K562 (cell line): ENCODE results near the gene ACVR1C. TPM values are rescaled to one million over a fixed set of nuclear protein-coding genes. Genes with fewer than 3 reads are reported as not detected.
A peak's percentile ranks its signal among the peaks of the same experiment; 100 is the strongest.

Source experiments
- CEBPB ChIP-seq: fragments of 450-650 bp; IDR thresholded peaks from 2 replicates; pipeline ENCODE4 v1.6.1; 2016; ENCODE audit warnings: missing genetic modification characterization, missing compliant biosample characterization
- FOS ChIP-seq: IDR thresholded peaks from 3 replicates; pipeline ENCODE4 v1.6.1; 2011; ENCODE audit not compliant: insufficient read length; ENCODE audit errors: extremely low read depth
- JUND ChIP-seq, 2 experiments: IDR thresholded peaks; 2 replicates in 1 of 2; 3 replicates in 1 of 2; pipeline ENCODE4 v1.6.1; 2011; ENCODE audit warnings: borderline replicate concordance in 2 of 2, low read depth in 2 of 2, low read length in 2 of 2, improper control_type of control experiment in 1 of 2, missing biosample characterization in 1 of 2, missing genetic modification characterization in 1 of 2, missing genetic modification reagents in 1 of 2
- NEUROD1 ChIP-seq: fragments of 150-350 bp; IDR thresholded peaks from 2 replicates; pipeline ENCODE4 v1.6.1; 2014; ENCODE audit warnings: borderline replicate concordance, low read length, low read depth; ENCODE audit not compliant: partially characterized antibody
- POLR2AphosphoS2 ChIP-seq: IDR thresholded peaks from 2 replicates; pipeline ENCODE4 v1.6.1; 2012; ENCODE audit warnings: low read length, improper control_type of control experiment
- RBM17 ChIP-seq: fragments of 200-400 bp; formaldehyde crosslinking; IDR thresholded peaks from 2 replicates; pipeline ENCODE4 v1.6.1; 2017; ENCODE audit warnings: low read depth, mild to moderate bottlenecking, low read length, borderline replicate concordance
- TEAD1 ChIP-seq, 2 experiments: fragments of 450-650 bp in 1 of 2; sonication (generic) in 1 of 2; formaldehyde crosslinking; IDR thresholded peaks; 2 replicates each; pipeline versions ENCODE4 v1.4.0 to v1.8.0; 2020 to 2022; ENCODE audit warnings: mild to moderate bottlenecking in 2 of 2, missing genetic modification reagents in 1 of 2
- ZNF140 ChIP-seq: fragments of 250-450 bp; sonication (Bioruptor Pico); IDR thresholded peaks from 2 replicates; pipeline ENCODE4 v1.8.0; 2021; ENCODE audit warnings: moderate library complexity, mild to moderate bottlenecking, inconsistent platforms
- polyA plus RNA-seq, 8 experiments: library from polyadenylated mRNA; depleted of rRNA in 4 of 8; stranded (reverse) in 5 of 8; unstranded in 3 of 8; fragments of >200 nt; fragmentation: Nextera tagmentation in 2 of 8; fragmentation: Illumina TruSeq in 1 of 8; extraction: Ambion mirVana in 2 of 8; extraction: Trizol in 1 of 8; gene quantifications; 2 replicates each; pipeline versions ENCODE4 v1.2.1 to v1.2.3, GENCODE V29; 2011 to 2014; ENCODE audit warnings: inconsistent platforms in 1 of 8, missing spikeins in 1 of 8
- total RNA-seq, 7 experiments: library from RNA; depleted of rRNA in 6 of 7; stranded (reverse); fragments of >200 nt in 6 of 7; fragmentation: Illumina TruSeq in 2 of 7; extraction: Trizol in 2 of 7; gene quantifications; 2 replicates each; pipeline versions ENCODE4 v1.2.1 to v1.2.3, GENCODE V29; 2011 to 2021; ENCODE audit warnings: low replicate concordance in 1 of 7
- TF ChIP-seq, protein P1 (sequence below): fragments of 450-650 bp; IDR thresholded peaks from 2 replicates; pipeline ENCODE4 v1.6.1; 2018; ENCODE audit warnings: mild to moderate bottlenecking, low read depth; ENCODE audit not compliant: partially characterized antibody
- TF ChIP-seq, protein P2 (sequence below): sonication (generic); formaldehyde crosslinking; IDR thresholded peaks from 2 replicates; pipeline ENCODE4 v1.8.1; 2022; ENCODE audit warnings: missing genetic modification reagents

ACVR1C gene
- total and polyA plus RNA-seq, 9 of the 15 experiments (the other 6 are each of a cell fraction or from before 2014, with no cell fraction given) = 0.05 to 0.58 (median 0.28) TPM

DNA sequence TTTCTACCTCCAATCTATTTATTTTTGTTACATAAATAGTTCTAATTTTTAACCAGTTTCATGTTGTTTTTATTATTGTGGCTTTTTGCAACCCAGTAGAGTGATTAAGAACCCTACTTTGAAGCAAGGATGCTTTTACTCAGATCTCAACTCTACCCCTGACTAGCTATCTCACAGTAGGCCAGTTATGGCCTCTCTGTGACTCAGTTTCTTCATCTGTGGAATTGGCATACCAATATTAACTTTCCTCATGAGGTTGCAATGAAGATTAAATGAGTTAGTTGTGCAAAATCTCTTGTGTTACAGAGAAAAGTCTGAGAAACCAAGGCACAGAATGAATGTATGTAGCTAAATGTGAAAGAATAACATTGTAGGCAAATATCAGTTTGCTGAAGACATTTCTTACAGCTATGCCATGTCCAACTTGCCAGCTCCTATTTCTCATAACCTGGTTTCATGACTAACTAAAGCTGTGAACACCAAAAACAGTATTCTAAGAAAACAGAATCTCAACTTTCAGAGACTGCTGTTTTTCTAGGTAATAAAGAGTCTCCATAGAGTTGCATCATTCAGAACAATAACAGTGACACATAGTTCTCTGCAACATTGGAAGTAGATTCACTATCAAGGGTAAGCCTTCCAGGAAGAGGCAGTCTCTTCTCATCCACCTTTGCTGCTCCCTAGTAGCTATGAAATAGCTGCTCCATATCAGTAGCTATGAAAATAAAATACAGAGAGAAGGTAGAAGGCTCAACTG, 151.5 kb downstream of the ACVR1C start (continued):
- TF ChIP-seq, protein P1, sequence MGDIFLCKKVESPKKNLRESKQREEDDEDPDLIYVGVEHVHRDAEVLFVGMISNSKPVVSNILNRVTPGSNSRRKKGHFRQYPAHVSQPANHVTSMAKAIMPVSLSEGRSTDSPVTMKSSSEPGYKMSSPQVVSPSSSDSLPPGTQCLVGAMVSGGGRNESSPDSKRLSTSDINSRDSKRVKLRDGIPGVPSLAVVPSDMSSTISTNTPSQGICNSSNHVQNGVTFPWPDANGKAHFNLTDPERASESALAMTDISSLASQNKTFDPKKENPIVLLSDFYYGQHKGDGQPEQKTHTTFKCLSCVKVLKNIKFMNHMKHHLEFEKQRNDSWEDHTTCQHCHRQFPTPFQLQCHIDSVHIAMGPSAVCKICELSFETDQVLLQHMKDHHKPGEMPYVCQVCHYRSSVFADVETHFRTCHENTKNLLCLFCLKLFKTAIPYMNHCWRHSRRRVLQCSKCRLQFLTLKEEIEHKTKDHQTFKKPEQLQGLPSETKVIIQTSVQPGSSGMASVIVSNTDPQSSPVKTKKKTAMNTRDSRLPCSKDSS = no peak
- TF ChIP-seq JUND (IDR thresholded peaks at IDR 0.05; ENCODE audit: borderline replicate concordance, low read depth, low read length) = peak; percentile 60; the same call in 1 of the 2 replicates
- peak; percentile 43; the same call in 1 of the 3 replicates for TF ChIP-seq JUND (tag; IDR thresholded peaks at IDR 0.05; ENCODE audit: borderline replicate concordance, low read depth, low read length)
- TF ChIP-seq TEAD1 (CRISPR knock-in tag; IDR thresholded peaks at IDR 0.05) = no peak
- TF ChIP-seq NEUROD1 = no peak
- peak; percentile 69 for TF ChIP-seq CEBPB (tag)
- TF ChIP-seq, protein P2, sequence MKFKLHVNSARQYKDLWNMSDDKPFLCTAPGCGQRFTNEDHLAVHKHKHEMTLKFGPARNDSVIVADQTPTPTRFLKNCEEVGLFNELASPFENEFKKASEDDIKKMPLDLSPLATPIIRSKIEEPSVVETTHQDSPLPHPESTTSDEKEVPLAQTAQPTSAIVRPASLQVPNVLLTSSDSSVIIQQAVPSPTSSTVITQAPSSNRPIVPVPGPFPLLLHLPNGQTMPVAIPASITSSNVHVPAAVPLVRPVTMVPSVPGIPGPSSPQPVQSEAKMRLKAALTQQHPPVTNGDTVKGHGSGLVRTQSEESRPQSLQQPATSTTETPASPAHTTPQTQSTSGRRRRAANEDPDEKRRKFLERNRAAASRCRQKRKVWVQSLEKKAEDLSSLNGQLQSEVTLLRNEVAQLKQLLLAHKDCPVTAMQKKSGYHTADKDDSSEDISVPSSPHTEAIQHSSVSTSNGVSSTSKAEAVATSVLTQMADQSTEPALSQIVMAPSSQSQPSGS (CRISPR knock-in tag) = no peak
- no peak for TF ChIP-seq RBM17
- TF ChIP-seq FOS = no peak
- no peak for TF ChIP-seq ZNF140 (CRISPR knock-in tag)
- no peak for TF ChIP-seq POLR2AphosphoS2

Other genes with a start within 250 kb of the ACVR1C start
- 0.12 TPM in 1 of 2 replicates, not detected in the other for gene CYTIP, start 184.8 kb downstream of the ACVR1C start, total RNA-seq (2014; rRNA removed)
- gene CYTIP, start 184.8 kb downstream of the ACVR1C start, total RNA-seq (2014; rRNA removed; fragmentation: Illumina TruSeq; extraction: Trizol) = 0.16 and 0.29 TPM in 2 replicates
- gene CYTIP, start 184.8 kb downstream of the ACVR1C start, total RNA-seq (2015; rRNA removed; fragmentation: Illumina TruSeq; extraction: Trizol) = 0.23 and 0.33 TPM in 2 replicates
- gene CYTIP, start 184.8 kb downstream of the ACVR1C start, total RNA-seq (2021) = 0.33 and 0.42 TPM in 2 replicates
- 0.08 and 0.13 TPM in 2 replicates for gene CYTIP, start 184.8 kb downstream of the ACVR1C start, polyA plus RNA-seq (2011; rRNA removed)
- 0.12 and 0.24 TPM in 2 replicates for gene CYTIP, start 184.8 kb downstream of the ACVR1C start, polyA plus RNA-seq (2014; fragmentation: Illumina TruSeq; extraction: Trizol)
- gene CYTIP, start 184.8 kb downstream of the ACVR1C start, polyA plus RNA-seq (2014; fragmentation: Nextera tagmentation; extraction: Ambion mirVana) = under 1 TPM; 0.10 to 0.35 TPM
- 0.03 and 0.22 TPM in 2 replicates for gene CYTIP, start 184.8 kb downstream of the ACVR1C start, polyA plus RNA-seq (2014; rRNA removed)
- gene ACVR1, start 247.5 kb upstream of the ACVR1C start, total RNA-seq (2014; rRNA removed) = 4.3 and 4.4 TPM in 2 replicates
- 6.8 and 6.9 TPM in 2 replicates for gene ACVR1, start 247.5 kb upstream of the ACVR1C start, total RNA-seq (2014; rRNA removed; fragmentation: Illumina TruSeq; extraction: Trizol)
- gene ACVR1, start 247.5 kb upstream of the ACVR1C start, total RNA-seq (2015; rRNA removed; fragmentation: Illumina TruSeq; extraction: Trizol) = 3.8 and 4.5 TPM in 2 replicates
- gene ACVR1, start 247.5 kb upstream of the ACVR1C start, total RNA-seq (2021) = 12.0 and 14.3 TPM in 2 replicates
- gene ACVR1, start 247.5 kb upstream of the ACVR1C start, polyA plus RNA-seq (2011; rRNA removed) = 11.4 and 14.2 TPM in 2 replicates
- gene ACVR1, start 247.5 kb upstream of the ACVR1C start, polyA plus RNA-seq (2014; fragmentation: Illumina TruSeq; extraction: Trizol) = 12.9 and 13.0 TPM in 2 replicates
- 1 to 10 TPM; 4.7 to 7.9 TPM for gene ACVR1, start 247.5 kb upstream of the ACVR1C start, polyA plus RNA-seq (2014; fragmentation: Nextera tagmentation; extraction: Ambion mirVana)
- 5.9 and 6.8 TPM in 2 replicates for gene ACVR1, start 247.5 kb upstream of the ACVR1C start, polyA plus RNA-seq (2014; rRNA removed)